HG03045 (cell line): ENCODE results near the gene LPCAT1.

Experiments used
- ATAC-seq: cut with Tn5 transposase; IDR thresholded peaks from one replicate; pipeline ENCODE4 v1.9.1; 2021; ENCODE audit warnings: mild to moderate bottlenecking, moderate library complexity; ENCODE audit not compliant: unreplicated experiment

LPCAT1 gene

DNA sequence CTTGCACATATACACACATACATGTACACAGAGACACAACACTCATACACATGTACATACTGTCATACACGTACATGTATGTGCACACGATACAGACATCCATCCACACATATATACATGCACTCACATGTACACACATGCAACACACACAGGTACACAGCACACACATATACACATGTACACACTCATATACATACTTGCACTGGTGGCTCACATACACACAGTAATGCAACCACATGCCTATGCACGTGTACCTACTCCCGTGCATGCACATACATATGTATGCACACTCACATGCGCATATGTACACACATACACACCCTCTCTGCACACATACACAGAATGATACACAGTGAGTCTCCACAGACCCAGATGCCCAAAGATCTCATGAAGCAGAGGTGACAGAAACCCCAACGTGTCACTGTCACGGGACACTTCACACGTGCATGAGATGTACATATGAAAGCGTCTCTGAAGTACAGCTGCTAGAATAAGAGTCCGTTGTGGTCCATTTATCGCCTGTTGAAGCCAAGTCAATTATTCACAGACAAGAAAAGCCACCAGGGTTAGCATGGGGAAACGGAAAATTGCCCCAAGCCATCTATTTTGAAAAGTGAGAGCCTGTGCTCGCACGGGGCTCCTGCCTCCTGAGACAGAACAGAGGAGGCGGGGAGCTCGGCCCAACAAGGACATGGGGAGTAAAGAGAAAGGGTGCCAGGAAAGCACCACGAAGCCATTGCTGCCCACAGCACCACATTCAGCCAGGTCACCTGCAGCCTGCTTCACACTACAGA is 24.9 kb downstream of the LPCAT1 start:
- peak; percentile 22 for ATAC-seq

DNA sequence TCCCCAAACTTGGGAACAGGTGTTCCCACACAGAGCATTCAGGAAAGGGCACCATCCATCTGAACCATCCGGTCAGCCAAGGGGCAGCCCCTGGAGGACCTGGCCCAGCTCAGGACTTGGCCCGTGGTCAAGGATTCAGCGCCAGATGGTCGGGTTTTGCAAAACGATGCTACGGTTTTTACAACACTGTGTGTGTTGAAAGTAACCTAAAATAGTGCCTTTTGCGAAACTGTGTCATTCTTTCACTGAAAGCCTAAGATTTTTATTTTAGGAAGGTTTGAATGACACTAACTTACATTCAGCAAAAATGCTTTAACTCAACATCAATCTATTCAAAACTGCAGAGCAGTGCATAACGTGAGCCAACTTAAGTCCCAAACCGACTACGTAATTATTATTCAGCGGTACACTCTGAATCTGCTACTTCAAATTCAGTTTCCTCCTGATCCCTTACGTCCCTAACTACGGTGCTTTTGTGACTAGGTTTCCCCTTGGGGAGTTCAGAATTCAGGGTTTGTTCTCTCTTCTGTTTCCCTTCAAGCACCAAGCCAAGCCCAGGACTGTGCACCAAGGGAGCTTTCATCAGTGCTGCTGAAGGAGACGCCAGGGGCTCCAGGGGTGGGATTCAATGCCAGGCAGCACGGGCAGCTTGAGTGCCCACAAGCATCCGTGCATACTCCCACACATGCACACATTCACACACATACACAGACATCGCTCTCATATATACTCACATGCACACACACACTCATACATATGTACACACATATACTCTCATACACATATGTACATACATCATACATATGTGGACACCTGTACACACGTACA is 25.8 kb downstream of the LPCAT1 start:
- peak; percentile 30 for ATAC-seq

DNA sequence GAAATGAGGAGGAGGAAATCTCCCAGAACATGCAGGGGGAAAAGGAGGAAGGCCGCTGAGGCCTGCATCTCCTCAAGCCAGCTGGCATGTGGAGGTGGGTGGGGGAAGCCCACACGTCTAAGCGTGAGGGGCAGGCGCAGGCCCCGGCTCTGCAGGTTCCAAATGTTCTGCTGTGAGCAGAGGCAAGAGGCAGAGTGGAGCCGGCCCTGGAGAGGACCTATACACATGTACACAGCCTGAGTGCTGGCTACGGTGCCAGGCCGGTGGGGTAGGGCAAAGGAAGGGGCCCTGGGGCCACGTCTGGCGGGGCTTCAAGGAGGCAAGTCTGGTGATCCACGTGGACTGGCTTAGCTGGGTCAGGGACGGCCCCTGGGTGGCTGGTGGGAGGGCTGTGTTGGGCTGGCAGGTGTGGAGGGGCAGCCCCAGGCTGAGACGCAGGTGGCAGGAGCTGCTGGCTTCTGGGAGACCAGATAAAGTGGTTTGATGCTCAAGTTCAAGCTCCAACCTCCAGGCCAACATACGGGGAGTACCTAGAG is 26.4 kb downstream of the LPCAT1 start:
- peak; percentile 39 for ATAC-seq

DNA sequence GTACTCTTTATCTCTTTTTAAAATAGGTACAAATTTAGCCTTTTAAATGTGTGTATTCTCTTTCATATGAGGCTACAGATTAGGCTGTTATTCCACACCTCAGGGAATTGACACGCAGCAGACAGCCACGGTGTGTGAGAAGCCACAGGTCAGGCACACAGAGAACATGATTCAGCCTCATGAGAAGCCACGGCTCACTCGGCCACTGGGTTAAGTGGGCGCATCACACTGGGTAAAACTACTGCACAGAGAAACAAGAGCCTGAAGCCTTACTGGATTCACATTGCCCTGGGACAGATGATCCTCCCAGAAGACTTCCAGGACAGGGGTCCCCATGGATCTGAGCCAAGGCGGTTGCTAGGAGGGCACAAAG is 28.2 kb downstream of the LPCAT1 start:
- ATAC-seq, result no peak

DNA sequence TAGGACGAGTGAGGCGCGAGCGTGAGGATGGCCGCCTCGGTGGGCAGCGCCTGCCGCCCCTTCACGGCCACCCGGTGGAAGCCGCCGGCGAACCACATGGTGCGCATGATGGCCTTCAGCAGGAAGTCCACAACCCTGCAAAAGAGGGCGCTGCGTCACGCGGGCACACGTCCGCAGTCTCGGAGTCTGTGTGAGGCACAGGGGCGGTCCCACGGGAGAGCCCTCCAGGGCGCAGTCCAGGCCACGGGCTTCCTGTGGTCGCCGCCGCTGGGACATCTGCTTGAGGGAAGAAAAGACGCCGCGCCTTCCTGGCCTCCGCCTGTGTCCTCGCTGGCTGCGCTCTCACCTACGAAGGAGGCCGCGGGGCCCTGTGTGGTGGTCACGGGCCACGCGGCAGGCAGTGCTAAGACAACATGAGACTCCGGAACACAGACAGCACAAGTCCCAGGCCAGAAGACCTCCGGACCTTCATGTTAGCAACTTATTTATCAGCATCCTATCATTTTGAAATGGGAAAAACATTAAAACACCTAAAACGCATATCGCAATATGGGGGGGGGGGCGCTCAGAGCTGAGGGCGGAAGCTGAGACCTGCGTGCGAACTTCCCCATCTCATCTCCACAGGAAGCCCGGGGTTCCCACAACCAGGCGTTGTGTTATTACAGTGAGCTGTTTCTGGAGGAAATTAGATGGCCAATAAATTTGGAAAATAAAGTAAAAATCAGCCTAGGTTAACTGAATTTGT is 28.8 kb downstream of the LPCAT1 start:
- ATAC-seq, result peak; percentile 29

DNA sequence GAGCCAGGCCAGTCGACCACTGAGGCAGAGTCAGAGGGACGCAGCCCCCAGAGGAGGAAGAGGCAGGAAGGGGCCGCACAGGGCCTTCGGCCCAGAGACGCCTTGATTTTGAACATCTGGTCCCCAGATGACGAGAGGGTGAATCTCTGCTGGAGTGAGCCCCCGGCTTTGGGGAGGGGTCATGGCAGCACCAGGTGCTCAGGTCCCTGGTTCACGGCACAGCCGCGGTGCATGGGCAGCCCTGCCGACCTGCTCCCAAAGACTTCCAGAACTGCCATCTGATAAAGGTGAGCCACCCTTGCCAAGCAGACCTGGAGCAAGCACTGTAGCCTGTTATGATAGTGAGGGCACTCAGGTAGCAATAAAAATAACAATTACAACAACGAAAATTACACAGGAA is 29.8 kb downstream of the LPCAT1 start:
- no peak for ATAC-seq

DNA sequence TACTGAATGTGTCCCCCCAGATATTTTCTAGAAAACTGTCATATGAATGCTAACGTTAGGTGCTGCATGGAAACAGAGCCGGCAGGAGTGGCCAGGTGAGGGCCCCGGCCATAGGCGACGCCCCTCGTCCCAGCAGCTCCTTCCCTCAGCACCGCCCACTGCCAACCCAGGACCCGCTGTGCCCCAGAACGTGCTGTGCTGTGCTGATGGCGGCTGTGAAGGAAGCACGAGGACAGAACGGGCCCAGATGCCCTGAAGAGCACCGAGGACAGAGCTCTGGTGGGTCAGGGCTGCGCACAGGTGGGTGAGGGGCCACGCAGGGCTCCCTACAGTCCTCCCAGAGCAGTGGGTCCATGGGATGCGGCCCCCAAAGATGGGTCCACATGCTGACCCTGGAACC is 30.3 kb downstream of the LPCAT1 start:
- no peak for ATAC-seq

DNA sequence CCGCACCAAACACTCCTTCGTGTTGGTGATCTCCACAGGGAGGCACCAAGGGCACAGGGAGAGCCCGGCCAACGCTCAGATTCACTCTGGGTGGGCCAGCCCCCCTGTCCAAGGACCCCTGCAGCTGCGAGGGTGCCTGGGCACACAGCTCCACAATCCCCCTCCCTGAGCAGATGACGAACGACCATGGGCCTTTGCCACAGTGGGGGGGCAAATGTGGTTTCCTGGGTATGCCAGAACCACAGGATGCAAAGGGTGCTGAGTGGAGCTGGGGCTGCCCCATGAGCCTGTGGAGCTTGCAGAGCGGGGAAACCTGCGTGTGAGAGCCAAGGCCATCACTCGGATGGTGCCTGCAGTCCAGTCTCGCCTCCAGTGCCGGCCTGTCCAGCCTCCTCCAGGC is 31.0 kb downstream of the LPCAT1 start:
- no peak for ATAC-seq

DNA sequence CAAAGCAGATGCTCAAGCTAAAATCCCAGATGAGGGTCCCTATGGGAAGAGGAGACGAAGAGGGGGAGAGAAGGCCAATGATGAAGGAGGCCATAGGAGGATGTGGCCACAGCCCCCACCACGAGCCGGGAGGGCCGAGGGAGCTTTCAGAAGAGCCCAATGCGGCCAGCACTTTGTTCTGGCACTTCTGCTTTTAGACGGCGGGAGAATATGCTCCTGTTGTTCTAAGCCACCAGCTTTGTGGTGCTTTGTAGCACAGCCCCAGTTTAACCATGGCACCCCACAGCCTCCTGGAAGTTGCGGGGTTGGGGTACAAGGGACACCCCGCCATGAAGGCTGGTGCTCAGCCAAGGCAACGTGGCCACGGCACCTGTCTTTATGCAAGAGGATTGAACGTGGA is 33.4 kb downstream of the LPCAT1 start:
- ATAC-seq, result no peak

DNA sequence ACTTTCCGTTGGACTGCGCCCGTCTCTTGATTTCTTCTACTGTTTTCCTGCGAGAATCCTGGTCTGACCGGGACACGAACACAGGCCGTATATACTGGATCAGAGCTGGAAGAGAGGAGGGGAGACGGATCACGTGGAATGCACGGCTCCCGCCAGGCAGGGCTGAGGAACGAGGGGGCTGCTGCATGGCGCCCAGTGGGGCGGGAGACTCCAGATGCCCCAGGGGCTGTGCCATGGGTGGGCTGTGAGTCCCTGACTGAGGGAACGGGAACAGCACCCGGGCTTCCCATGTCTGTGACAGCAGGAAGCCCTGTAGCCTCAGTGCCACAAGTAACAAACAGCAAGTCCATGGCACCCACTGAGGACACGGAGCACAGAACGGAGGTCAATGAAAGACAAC is 34.0 kb downstream of the LPCAT1 start:
- ATAC-seq, result no peak

DNA sequence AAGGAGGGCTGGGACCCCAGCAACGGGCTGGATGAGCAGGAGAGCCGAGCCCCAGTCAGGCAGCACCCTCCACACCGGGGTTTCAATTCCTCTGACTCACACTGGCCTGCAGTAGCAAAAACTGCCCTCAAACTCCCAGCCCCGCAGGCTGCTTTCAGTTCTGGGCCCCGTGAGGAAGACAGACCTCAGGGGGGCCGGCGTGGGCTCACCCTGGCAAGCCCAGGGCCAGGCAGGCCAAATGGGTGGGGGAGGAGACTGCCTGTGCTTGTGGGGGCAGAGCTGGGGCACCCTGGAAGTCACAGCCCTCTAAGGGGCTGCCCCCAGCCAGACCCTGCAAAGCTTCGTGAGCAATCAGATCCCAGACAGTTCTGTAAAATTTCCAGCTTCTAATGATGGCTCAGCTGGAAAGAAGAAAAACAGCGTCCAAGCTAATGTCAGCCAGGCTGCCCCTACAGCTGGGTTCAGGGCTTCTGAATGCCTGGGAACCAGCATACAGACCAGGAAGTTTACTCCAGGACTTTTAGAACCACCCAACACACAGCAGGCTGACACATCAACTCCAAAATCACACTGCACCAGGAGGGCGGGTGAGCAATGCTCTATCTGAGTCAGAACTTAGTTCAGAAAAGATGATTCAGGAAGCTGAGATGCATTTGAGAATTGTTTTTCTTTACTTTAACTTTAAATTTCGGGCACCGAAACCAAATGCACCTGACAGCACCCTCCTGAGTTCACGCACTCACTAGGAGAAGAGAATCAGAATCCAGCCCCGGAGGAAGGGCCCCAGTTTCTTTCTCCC is 34.7 kb downstream of the LPCAT1 start:
- ATAC-seq, result peak; percentile 58

DNA sequence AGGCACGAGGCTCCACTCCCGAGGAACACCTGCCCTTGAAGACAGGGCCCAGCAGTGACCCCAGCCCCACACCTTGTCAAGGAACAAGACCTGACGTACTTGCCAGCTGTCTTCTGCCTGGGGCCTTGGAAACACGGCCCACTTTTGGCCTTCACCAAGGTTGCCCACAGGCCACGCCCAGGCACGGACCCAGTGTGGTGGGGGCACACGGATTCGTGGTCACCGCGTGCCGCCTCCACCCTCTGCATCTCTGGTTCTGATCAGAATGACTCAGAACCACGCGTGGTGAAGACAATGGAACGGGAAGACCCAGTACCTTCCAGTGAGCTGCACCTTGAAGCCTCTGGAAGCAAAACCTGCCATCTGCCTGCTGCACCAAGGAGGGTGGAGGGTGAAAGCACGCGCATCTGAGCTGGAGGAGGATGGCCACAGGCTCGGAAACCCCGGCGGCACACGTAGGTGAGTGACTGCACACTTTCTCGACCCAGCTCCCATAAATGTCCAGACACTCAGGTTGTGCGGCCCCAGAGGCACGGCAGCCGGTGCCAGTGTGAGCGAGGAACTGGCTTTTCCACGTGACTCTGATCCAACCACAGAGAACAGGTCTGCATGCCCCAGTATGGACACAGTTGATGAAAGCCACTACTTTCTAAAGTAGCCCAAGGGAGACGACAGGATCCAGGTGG is 36.5 kb downstream of the LPCAT1 start:
- no peak for ATAC-seq

DNA sequence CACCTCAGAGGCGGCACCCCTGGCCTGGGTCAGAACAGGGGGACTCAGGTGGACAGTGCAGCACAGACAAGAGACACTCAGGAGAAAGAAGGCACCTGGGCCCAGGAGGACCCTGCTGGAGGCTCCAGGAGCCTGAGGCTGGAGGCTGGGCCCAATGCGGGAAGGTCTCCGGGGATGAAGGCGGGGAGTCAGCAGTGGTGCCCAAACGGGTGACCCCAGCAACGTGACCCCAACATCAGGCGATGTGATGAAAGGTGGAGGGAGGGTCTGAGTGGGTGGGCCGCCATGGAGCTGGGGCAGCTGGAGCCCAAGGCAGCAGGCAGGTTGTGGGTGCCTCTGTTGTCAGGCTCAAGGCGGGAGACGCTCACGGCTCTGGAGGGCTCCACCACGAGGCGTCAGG is 37.5 kb downstream of the LPCAT1 start:
- no peak for ATAC-seq

DNA sequence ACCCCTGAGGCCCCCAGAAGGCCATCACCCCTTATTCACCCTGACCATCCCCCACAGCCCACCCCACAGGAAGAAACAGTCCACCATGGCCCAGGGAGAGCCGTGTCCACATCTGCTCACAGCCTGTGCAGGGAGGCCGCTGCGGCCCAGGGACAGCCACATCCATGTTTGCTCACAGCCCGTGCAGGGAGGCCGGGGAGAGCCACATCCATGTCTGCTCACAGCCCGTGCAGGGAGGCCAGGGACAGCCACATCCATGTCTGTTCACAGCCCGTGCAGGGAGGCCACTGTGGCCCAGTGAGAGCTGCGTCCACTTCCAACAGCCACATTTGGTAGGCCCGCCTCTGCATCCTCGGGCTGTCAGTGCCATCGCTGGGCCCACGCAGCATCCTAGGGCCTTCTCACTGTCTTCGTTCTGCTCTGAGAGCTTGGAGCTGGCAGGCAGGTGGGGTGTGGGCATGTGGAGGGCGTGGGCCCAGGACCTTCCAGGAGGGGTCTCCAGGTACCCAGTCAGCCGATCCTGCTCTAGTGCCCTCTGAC is 38.1 kb downstream of the LPCAT1 start:
- no peak for ATAC-seq

DNA sequence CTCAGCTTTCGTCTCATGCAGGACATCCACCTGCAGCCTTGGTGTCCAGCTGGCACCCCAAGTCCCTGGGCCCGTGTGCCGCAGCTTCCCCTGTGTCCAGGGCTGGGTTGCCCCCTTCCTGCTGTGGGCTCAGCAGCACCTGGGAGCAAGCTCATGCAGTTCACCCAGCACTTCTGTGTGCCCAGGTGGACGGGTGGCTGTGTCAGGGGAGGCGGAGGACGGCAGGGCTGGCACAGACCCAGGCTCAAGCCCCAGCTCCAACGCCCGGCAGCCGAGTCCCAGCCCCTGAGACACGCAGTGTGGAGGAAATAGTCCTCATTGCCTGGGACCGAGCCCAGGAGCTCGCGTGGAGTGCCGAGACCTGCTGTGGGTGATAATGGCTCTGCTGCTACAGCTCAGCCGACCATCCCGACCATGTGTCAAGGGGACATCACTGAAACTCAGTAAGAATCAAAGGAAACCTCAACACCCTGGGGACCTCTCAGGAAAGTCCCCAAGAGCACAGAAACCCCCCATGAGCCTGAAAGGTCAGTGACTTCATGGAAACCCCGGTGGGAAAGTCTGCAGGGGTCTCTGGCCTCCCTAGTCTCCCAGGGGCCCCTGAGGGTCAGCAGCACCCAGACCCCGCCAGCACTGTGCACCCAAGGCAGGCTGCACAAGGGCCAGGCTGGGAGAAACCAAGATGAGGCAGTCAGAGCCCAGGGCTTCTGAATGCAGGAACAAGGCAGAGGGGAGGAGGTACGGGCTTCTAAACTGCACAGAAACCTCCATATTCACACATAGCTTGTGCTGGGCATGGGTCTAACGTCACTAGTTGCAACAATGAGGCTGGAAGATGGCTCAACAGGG is 38.8 kb downstream of the LPCAT1 start:
- ATAC-seq, result peak; percentile 32

DNA sequence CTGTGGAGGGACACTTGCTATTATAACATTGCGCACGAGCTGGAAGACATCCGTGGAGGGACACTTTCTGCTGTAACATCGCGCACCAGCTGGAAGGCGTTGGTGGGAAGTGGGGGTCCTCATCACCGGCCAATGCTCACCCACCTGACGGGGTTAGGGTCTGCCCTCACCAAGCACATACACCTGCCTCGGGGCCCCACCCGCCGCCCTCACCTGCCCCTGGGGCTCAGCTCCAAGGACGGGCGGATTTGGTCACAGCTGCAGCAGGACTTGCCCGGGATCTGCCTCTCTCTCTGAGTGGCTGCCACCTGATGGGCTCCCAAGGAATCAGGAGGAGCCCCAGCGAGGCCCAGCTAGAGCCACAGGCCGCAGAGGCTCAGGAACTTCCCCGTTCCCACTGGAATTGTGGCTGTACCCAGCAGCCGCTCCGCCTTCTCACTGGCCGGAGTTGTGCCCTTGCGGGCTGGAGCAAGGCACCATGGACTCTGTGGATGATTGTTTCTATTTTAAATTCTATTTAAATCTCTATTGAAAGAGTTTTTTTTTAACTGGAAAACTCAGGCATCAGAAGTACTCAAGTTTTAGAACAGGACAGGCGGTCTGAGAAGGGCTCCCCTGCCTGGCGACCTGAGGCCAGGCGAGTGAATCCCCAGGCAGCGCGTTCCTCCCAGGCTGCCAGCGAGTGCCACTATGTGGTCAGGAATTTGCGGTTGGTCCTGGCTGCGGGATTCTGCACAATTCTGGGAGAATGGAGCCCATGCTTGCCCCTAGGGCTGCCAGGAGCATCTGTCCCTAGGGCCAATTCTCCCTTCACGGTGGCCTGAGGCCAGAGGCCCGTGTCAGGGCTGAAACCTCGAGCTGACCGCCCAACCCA is 39.7 kb downstream of the LPCAT1 start:
- no peak for ATAC-seq

DNA sequence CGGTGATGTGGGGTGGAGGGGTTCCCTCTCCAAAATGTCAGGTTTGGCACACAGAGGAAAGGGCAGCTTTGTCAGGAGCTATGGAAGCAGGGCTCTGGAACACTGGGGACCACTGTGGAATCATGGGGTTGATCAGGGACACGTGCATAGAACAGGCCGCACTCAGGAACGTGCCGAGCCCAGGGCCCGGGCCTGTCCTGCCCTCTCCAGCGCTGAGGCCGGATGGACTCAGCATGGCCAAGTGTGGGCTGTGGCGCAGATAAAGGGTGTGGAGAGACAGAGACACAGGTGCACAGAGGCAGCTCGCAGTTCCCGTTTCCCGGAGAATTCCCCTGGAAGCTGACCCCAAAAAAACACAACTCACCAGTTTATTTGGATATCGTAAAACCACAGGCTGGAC is 40.7 kb downstream of the LPCAT1 start:
- ATAC-seq, result no peak

DNA sequence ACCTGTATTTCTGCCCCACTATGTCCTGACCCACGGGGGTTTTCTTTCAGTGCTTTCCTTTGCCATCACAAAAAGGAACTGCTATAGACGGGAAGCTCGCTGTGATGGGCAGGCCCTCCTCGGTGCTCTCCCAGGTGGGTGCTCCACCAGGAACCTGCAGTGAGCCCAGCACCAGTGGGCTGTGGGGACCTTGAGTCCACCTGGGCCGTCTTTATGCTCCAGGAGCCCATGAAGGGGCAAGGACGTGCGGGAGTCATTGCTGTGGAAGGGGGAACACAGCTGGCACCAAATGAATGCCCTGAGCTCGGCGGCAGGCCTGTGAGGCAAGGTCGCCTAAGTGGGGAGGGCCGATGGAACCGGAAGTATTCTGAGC is 41.8 kb downstream of the LPCAT1 start:
- ATAC-seq, result no peak
